Neural progenitor cell (in vitro differentiated cells): ENCODE data around the gene IPPK.

Experiments used
- EZH2 ChIP-seq: fragments of 200-600 bp; sonication (generic); IDR thresholded peaks from 2 replicates; pipeline ENCODE4 v1.6.1; 2017; ENCODE audit warnings: antibody characterized with exemption, mild to moderate bottlenecking, moderate library complexity
- EZH2phosphoT487 ChIP-seq: fragments of 200-600 bp; sonication (generic); IDR thresholded peaks from 2 replicates; pipeline ENCODE4 v1.6.1; 2017; ENCODE audit warnings: antibody characterized with exemption
- TF ChIP-seq, protein P1 (sequence below): fragments of 200-600 bp; sonication (generic); IDR thresholded peaks from 2 replicates; pipeline ENCODE4 v1.5.1; 2017; ENCODE audit warnings: antibody characterized with exemption, mild to moderate bottlenecking

DNA sequence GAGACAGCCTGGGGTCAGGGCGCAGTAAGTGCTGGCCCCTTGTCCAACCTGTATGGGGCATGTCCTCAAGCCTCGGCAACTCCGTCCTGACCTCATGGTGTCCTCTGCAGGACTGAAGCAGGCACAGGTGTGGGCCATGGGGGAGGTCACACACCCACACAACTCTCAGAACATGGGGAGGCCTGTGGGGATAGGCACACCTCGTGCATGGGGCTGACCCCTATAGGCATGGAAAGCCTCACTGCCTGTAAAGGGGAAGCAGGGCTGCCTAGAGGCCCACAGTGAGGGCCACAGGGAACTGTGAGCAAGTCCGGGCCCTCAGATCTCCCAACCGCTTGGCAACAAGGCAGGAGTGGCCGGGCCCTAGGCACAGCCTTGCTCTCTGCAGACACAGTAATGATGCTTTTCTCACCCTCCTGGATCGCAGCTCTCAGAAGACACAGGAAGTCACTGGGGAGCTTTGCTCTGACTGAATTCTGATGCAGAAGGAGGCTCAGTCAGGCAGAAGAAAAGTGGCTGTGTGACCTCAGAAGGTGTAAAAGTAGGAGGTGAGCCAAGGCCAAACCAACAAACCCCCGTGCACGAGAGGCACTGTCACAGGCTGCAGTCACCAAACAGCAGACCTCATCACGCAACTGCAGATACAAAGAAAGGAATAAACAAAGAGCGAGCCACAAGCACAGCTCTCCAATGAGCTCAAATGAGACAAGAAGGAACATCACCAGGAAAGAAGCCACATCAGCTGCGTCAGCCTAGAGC, 5.4 kb downstream of the IPPK start:
- TF ChIP-seq, protein P1, sequence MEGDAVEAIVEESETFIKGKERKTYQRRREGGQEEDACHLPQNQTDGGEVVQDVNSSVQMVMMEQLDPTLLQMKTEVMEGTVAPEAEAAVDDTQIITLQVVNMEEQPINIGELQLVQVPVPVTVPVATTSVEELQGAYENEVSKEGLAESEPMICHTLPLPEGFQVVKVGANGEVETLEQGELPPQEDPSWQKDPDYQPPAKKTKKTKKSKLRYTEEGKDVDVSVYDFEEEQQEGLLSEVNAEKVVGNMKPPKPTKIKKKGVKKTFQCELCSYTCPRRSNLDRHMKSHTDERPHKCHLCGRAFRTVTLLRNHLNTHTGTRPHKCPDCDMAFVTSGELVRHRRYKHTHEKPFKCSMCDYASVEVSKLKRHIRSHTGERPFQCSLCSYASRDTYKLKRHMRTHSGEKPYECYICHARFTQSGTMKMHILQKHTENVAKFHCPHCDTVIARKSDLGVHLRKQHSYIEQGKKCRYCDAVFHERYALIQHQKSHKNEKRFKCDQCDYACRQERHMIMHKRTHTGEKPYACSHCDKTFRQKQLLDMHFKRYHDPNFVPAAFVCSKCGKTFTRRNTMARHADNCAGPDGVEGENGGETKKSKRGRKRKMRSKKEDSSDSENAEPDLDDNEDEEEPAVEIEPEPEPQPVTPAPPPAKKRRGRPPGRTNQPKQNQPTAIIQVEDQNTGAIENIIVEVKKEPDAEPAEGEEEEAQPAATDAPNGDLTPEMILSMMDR = no peak
- TF ChIP-seq EZH2phosphoT487 = no peak
- no peak for TF ChIP-seq EZH2
